Liver (tissue), 9 donors: ENCODE data around the gene FREM2. TPM values are rescaled to one million over a fixed set of nuclear protein-coding genes. Genes with fewer than 3 reads are reported as not detected.

ENCODE experiments used
- DNase-seq: peaks from one replicate; pipeline ENCODE4 v3.0.0-alpha.2; 2017; ENCODE audit warnings: low spot score
- H3K27ac ChIP-seq, 2 donors: one replicate each; pipeline ENCODE4 v1.7.0; 2013; ENCODE audit warnings: inconsistent platforms in 2 of 2, low read length in 2 of 2, control low read depth in 1 of 2, low read depth in 1 of 2, mild to moderate bottlenecking in 1 of 2
- H3K27me3 ChIP-seq, 4 donors: one replicate each; pipeline versions ENCODE4 v1.6.1 to v1.7.0; 2013; ENCODE audit warnings: low read length in 3 of 4, inconsistent platforms in 1 of 4, mild to moderate bottlenecking in 1 of 4, moderate library complexity in 1 of 4; ENCODE audit not compliant: control insufficient read depth in 4 of 4, insufficient read depth in 4 of 4
- H3K36me3 ChIP-seq, 4 donors: one replicate each; pipeline versions ENCODE4 v1.6.1 to v1.7.0; 2013; ENCODE audit warnings: low read length in 3 of 4, mild to moderate bottlenecking in 3 of 4, low read depth in 1 of 4, moderate library complexity in 1 of 4; ENCODE audit not compliant: control insufficient read depth in 4 of 4, insufficient read depth in 3 of 4
- H3K4me1 ChIP-seq, 4 donors: one replicate each; pipeline versions ENCODE4 v1.6.1 to v1.7.0; 2013; ENCODE audit warnings: low read length in 3 of 4, mild to moderate bottlenecking in 3 of 4, moderate library complexity in 1 of 4; ENCODE audit not compliant: control insufficient read depth in 4 of 4, insufficient read depth in 4 of 4
- H3K4me3 ChIP-seq, 3 donors: one replicate each; pipeline versions ENCODE4 v1.6.1 to v1.7.0; 2013; ENCODE audit warnings: low read length in 3 of 3, control low read depth in 1 of 3, low read depth in 1 of 3, mild to moderate bottlenecking in 1 of 3
- H3K9ac ChIP-seq, 2 donors: one replicate each; pipeline ENCODE4 v1.7.0; 2013; ENCODE audit warnings: low read length in 2 of 2, mild to moderate bottlenecking in 2 of 2, moderate library complexity in 2 of 2, control low read depth in 1 of 2, low read depth in 1 of 2
- H3K9me3 ChIP-seq, 4 donors: one replicate each; pipeline versions ENCODE4 v1.6.1 to v1.7.0; 2013; ENCODE audit warnings: low read length in 3 of 4; ENCODE audit not compliant: control insufficient read depth in 4 of 4
- CTCF ChIP-seq: fragments of 150-350 bp; IDR thresholded peaks from 2 replicates; pipeline ENCODE4 v1.5.1; 2017; ENCODE audit warnings: improper control_type of control experiment, low read depth, low read length; ENCODE audit not compliant: missing input control
- EGR1 ChIP-seq, 2 donors: IDR thresholded peaks; 2 replicates each; pipeline ENCODE4 v1.6.1; 2016 to 2018; ENCODE audit warnings: antibody characterized with exemption in 2 of 2, low read depth in 2 of 2
- FOXA2 ChIP-seq: IDR thresholded peaks from 2 replicates; pipeline ENCODE4 v1.6.1; 2016; ENCODE audit warnings: antibody characterized with exemption
- GABPA ChIP-seq, 2 donors: IDR thresholded peaks in 1 of 2; conservative IDR thresholded peaks in 1 of 2; 2 replicates each; pipeline ENCODE4 v1.6.1; 2016; ENCODE audit warnings: antibody characterized with exemption in 2 of 2, mild to moderate bottlenecking in 1 of 2, moderate library complexity in 1 of 2
- HNF4A ChIP-seq, 2 donors: conservative IDR thresholded peaks; 2 replicates each; pipeline ENCODE4 v1.6.1; 2016; ENCODE audit warnings: antibody characterized with exemption in 2 of 2, mild to moderate bottlenecking in 2 of 2
- HNF4G ChIP-seq: IDR thresholded peaks from 2 replicates; pipeline ENCODE4 v1.6.1; 2016; ENCODE audit warnings: antibody characterized with exemption
- JUND ChIP-seq, 2 donors: IDR thresholded peaks; 2 replicates each; pipeline ENCODE4 v1.6.1; 2016; ENCODE audit warnings: antibody characterized with exemption in 2 of 2
- MAX ChIP-seq: IDR thresholded peaks from 2 replicates; pipeline ENCODE4 v1.6.1; 2016; ENCODE audit warnings: antibody characterized with exemption
- REST ChIP-seq: IDR thresholded peaks from 2 replicates; pipeline ENCODE4 v1.6.1; 2016; ENCODE audit warnings: antibody characterized with exemption, mild to moderate bottlenecking
- RXRA ChIP-seq, 2 donors: IDR thresholded peaks; 2 replicates each; pipeline ENCODE4 v1.6.1; 2017 to 2018; ENCODE audit warnings: antibody characterized with exemption in 2 of 2, mild to moderate bottlenecking in 1 of 2
- SP1 ChIP-seq: IDR thresholded peaks from 2 replicates; pipeline ENCODE4 v1.6.1; 2018; ENCODE audit warnings: antibody characterized with exemption, mild to moderate bottlenecking
- YY1 ChIP-seq: IDR thresholded peaks from 2 replicates; pipeline ENCODE4 v1.6.1; 2016; ENCODE audit warnings: antibody characterized with exemption, mild to moderate bottlenecking
- ZBTB33 ChIP-seq: IDR thresholded peaks from 2 replicates; pipeline ENCODE4 v1.6.1; 2016; ENCODE audit warnings: antibody characterized with exemption
- WGBS: extraction: QIAGEN DNeasy Blood & Tissue Kit; methylation state at CpG from one replicate; pipeline ENCODE4 v1.1.7; 2013; 5-methylcytosine and 5-hydroxymethylcytosine counted together
- polyA plus RNA-seq, 2 donors: library from polyadenylated mRNA; stranded (reverse) in 1 of 2; unstranded in 1 of 2; fragments of 200-250 nt in 1 of 2; fragments of >200 nt in 1 of 2; fragmentation: Nextera tagmentation in 1 of 2; extraction: Ambion mirVana in 1 of 2; gene quantifications; one replicate each; pipeline versions ENCODE4 v1.2.1 to v1.2.3, GENCODE V29; 2013 to 2015
- total RNA-seq, 2 donors: library from RNA; depleted of rRNA; stranded (reverse); fragments of >200 nt; gene quantifications; one replicate each; pipeline ENCODE4 v1.2.3, GENCODE V29; 2014
- donor health status: healthy.
- donor health status: healthy.
- donor health status: healthy.
- donor health status: healthy.
- donor health status: healthy.

FREM2 gene
- total and polyA plus RNA-seq, 4 donors = 0.17 to 1.7 (median 0.37) TPM

- H3K27ac ChIP-seq = no peak overlapping the region
- no peak for DNase-seq
- H3K27me3 ChIP-seq = no peaks in the 10 kb centered on the region
- peaks cover 0 to 8% (median 4%) of the 10 kb centered on the region in 4 donors for H3K4me1 ChIP-seq
- no peaks in the 10 kb centered on the region for H3K36me3 ChIP-seq
- 90% methylated on average over 6 of the region's 6 CpGs for WGBS
- TF ChIP-seq EGR1 (IDR thresholded peaks at IDR 0.05; ENCODE audit: low read depth in 2 of 2) (no peak), HNF4G (no peak), JUND (IDR thresholded peaks at IDR 0.05) (no peak), FOXA2 (no peak), RXRA (IDR thresholded peaks at IDR 0.05) (no peak), YY1 (no peak), MAX (no peak), HNF4A (conservative IDR thresholded peaks at IDR 0.05) (no peak)
- no peak overlapping the region for H3K9ac ChIP-seq
- no peaks in the 10 kb centered on the region for H3K9me3 ChIP-seq
- H3K4me3 ChIP-seq = no peak overlapping the region
These were observed 227.2 kb downstream of the FREM2 start for GRCh38 chr13:38914070-38914469.

- TF ChIP-seq REST (no peak), HNF4A (conservative IDR thresholded peaks at IDR 0.05) (no peak), JUND (IDR thresholded peaks at IDR 0.05) (no peak), GABPA (IDR thresholded peaks at IDR 0.05 in 1 of 2, conservative IDR thresholded peaks at IDR 0.05 in 1 of 2) (no peak), ZBTB33 (no peak), YY1 (no peak), CTCF (no peak), SP1 (no peak)
- no peak for DNase-seq
- H3K27me3 ChIP-seq = peaks cover 0 to 12% (median 0%) of the 10 kb centered on the region in 4 donors
- no peaks in the 10 kb centered on the region for H3K9me3 ChIP-seq
- WGBS = 70% methylated on average over 2 of the region's 2 CpGs
- H3K4me3 ChIP-seq = no peak overlapping the region
- no peaks in the 10 kb centered on the region for H3K4me1 ChIP-seq
- no peak overlapping the region for H3K27ac ChIP-seq
- H3K9ac ChIP-seq = no peak overlapping the region
- no peaks in the 10 kb centered on the region for H3K36me3 ChIP-seq
These were observed 234.2 kb downstream of the FREM2 start for GRCh38 chr13:38921081-38921480.
